Vein endothelial cell (primary cell): ENCODE data around the gene PSMB3. TPM values are rescaled to one million over a fixed set of nuclear protein-coding genes. Genes with fewer than 3 reads are reported as not detected.

Source experiments
- small RNA-seq: library from RNA; depleted of rRNA; stranded (forward); fragments of <200 nt; gene quantifications from one replicate; pipeline ENCODE3, GENCODE V24; 2012
- total RNA-seq: library from RNA; depleted of rRNA; stranded (reverse); fragments of >200 nt; gene quantifications from 2 replicates; pipeline ENCODE4 v1.2.3, GENCODE V29; 2012

PSMB3 gene
- 358 and 363 TPM in 2 replicates for total RNA-seq

DNA sequence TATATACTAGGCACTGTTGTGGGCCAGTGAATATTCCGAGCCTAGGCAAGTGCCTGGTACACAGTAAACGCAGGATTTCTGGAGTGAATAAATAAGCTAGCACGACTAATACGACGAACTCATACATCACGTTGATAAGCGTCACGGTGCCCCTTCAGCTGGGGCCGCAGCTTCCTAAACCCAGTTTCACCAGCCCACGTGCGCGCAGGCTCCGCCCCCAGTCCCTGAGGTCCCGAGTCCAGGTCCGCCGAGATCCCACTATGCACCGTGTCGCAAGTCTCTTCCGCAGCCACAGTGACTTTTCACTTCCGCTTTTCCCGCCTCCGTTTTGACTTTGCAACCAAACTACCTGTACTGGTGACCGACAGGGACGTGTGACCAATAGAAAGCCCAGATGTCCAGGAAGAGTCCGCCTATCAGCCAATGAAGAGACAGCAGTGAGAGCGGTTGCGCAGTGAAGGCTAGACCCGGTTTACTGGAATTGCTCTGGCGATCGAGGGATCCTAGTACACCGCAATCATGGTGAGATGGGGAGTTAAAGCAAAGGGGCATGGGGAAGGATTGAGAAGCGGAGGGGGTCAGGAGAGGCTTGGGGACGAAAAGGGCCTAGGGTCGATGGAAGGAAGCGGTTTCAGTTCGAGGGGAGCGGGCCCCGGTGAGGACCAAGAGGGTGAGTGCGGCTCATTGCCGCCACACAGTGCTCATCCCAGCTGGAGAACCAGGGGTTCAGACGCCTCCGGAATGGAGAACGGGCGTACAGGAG is at the start of gene PSMB3:
PSMB3 (plus strand) TSS at position 434 of the 763 bp plus-strand sequence; CDS start at position 520, 86 bp downstream.

DNA sequence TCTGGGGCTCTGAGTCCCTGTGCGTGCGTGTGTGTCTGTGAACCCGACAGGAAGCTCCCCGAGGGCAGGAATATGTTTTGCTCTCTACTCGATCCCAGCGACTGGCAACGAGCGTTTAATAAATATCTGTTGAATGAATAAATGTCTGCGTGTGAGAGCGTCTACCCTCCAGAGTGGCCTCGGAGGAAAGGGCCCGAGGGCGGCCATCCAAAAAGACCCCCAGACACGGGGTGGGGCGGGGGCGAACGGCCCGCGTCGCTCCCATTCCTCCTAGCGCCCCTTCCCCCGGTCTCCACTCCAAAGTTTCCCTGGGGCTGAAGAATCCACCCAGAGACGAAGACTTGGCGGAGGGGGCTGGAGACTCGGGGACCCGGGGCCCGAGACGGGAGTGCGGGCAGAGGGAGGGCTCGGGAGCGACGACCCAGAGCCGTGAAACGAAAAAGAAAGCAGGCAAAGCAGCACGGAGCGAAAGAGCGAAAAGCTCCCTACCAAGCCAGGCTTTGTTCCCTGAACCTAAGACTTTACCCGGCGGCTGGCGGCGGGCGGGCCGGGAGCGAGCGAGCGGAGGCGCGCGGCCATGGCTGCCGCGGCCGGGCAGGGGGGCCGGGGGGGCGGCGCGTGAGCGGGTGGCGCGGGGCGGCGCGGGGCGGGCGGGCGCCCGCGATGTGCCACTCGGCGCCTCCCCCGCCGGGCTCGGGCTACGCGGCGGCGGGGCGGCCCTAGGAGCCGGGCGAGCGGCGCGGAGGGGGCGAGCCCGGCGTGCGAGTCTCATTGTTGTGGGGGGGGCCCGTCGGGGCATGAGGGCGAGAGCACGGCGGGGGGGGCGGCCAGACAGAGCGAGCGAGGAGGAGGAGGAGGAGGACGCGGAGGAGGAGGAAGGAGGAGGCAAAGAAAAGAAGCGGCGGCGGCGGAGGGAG is 47.7 kb upstream of the PSMB3 start, which contains the start of gene MLLT6:
MLLT6 (plus strand) TSS at position 668 of the 917 bp plus-strand sequence. CDS start 360 bp downstream, outside the sequence.

DNA sequence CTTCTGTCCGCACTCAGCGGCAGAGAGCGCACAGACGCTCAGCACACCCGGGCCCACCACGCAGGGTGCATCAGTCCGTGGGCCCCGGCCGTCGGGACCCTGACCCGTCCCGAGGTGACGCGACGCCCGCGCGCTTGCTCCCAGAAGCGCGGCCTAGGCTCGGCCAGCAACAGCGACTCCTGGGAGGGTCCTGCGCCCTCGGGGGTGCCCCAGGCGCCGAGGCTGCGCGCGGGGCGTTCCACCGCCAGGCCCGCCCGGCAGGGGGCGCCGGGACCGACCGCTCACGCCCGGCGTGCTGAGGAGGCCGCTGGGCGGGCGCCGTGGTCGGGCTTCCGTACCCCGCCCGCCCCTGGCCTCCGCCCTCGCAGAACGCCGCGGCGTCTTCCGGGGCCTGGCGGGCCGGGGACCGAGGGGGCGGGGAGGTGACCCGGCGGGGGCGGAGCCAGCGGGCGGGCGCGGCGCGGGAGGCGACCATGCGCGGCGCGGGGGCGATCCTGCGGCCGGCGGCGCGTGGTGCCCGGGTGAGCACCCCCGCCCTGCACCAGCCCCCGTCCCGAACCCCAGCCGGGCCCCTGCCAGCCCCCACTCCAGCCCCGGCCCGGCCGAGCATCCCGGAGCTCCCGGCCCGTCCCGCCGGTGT is 22.5 kb upstream of the PSMB3 start, which contains the start of gene CISD3:
CISD3 (plus strand) TSS at position 456 of the 640 bp plus-strand sequence; CDS start at position 474, 18 bp downstream.

DNA sequence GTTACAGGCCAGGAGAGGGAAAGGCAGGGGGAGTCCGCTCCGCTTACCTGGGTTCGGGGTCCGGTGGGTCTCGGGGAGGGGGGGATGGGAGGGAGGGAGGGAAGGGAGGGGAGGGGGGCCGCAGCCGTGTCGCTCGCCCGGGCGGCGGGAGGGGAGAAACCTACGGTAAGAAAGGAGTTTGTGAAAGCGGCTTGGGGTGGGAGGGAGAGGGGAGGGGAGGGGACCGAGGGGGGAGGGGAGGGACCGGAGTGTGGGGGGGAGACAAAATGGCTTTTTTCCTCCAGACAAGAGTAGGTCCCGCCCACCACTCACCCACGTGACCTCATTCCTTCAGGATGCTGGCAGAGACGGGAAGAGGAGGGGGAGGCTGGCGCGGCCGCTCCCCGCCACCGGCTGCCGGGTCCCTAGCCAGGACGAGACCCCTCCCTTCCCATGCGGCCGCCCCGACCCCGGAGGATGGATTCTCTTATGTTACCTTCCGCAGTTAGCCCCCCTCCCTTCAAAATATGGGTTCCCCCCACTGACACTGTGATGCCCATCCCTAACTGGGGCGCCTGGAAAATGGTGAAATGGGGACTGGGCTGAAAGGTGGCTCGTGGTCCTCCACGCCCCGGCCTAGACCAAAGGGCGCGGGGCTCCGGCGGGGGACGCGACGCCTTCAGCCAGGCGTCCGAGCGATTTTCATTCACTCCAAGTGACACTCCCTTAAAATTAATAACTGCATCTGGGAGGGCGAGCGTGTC is 4.2 kb upstream of the PSMB3 start, which contains the start of gene PCGF2:
PCGF2 (minus strand) TSS at position 188 of the 743 bp plus-strand sequence. CDS start 7,934 bp downstream, outside the sequence.

DNA sequence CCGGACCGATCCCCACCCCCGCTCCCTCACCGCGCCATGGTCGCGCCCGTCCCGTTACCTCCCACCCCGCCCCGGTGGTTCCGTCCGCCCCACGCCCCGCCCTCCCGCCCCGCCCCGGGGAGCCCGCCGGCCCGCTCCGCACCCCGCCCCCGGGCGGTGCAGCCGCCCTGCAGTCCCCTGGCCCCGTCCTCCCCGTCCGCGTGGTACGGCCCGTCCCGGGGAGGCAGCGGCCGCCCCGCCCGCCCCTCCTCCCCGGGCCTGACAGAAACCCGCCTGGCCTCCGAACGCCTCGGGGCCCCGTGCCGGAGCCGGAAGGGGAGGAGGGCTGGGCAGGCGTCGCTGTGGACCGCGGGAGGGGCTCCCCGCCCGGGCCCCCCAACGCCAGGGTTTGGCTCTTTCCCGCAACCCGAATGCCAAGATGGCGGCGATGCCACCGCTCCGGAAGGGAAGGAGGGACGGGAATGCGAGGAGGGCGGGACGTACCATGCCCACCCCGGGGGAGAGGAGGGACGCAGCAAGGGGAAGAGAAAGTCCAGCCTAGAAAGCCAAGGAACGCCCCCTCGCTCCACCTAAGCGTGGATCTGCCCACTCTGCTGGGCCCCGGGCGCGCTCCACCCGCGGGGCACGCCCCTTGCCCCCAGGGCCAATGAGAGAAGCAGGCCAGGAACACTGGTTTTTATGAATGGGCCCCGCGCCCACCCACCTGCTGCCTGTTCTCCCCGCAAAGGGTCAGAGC is 47.1 kb downstream of the PSMB3 start, which contains the start of gene PIP4K2B:
PIP4K2B (minus strand) TSS at position 56 of the 736 bp plus-strand sequence. CDS start 132 bp downstream, outside the sequence.

Small RNA genes lying within 50 kb of the gene (small RNA-seq; reads per million reads assigned to genes)
- gene MIR4726 (not detected), gene RNA5SP440 (0.16 reads per million), gene RNU6-866P (not detected)

Other genes with a start within 250 kb of the PSMB3 start
- under 0.01 TPM in 2 replicates for gene SRCIN1, start 146.8 kb upstream of the PSMB3 start, total RNA-seq
- 2.4 and 3.3 TPM in 2 replicates for gene EPOP, start 77.8 kb upstream of the PSMB3 start, total RNA-seq
- gene MLLT6, start 47.5 kb upstream of the PSMB3 start, total RNA-seq: 42.7 and 50.3 TPM in 2 replicates
- 3.9 and 4.2 TPM in 2 replicates for gene CISD3, start 22.4 kb upstream of the PSMB3 start, total RNA-seq
- gene PCGF2, start 4.4 kb upstream of the PSMB3 start, total RNA-seq: 5.8 and 8.8 TPM in 2 replicates
- 52.1 and 60.1 TPM in 2 replicates for gene PIP4K2B, start 46.8 kb downstream of the PSMB3 start, total RNA-seq
- gene CWC25, start 72.6 kb downstream of the PSMB3 start, total RNA-seq: 10.9 and 13.7 TPM in 2 replicates
- gene RPL23, start 101.0 kb downstream of the PSMB3 start, total RNA-seq: 975 and 1,055 TPM in 2 replicates
- 237 and 292 TPM in 2 replicates for gene LASP1, start 117.3 kb downstream of the PSMB3 start, total RNA-seq
- gene FBXO47, start 214.7 kb downstream of the PSMB3 start, total RNA-seq: not detected in 2 replicates